A549 (cell line): ENCODE measurements around the gene ADAMTS14.

ENCODE experiments used
- EP300 ChIP-seq, 2 experiments: fragments of >200 bp; sonication (Bioruptor Twin); formaldehyde crosslinking; IDR thresholded peaks; 2 replicates in 1 of 2; 3 replicates in 1 of 2; pipeline ENCODE4 v1.6.1; 2016 to 2017
- MAZ ChIP-seq: fragments of 150-350 bp; IDR thresholded peaks from 2 replicates; pipeline ENCODE4 v1.6.1; 2014; ENCODE audit warnings: antibody characterized with exemption, low read depth, low read length, borderline replicate concordance
- POLR2A ChIP-seq: IDR thresholded peaks from 2 replicates; pipeline ENCODE4 v1.6.1; 2012; ENCODE audit warnings: mild to moderate bottlenecking, low read length
- RAD21 ChIP-seq, 2 experiments: fragments of >200 bp in 1 of 2; sonication (Bioruptor Twin) in 1 of 2; formaldehyde crosslinking in 1 of 2; IDR thresholded peaks in 1 of 2; conservative IDR thresholded peaks in 1 of 2; 2 replicates in 1 of 2; 3 replicates in 1 of 2; pipeline ENCODE4 v1.6.1; 2012 to 2018; ENCODE audit warnings: inconsistent platforms in 1 of 2
- RNF2 ChIP-seq: fragments of 200-600 bp; sonication (generic); IDR thresholded peaks from 2 replicates; pipeline ENCODE4 v1.6.1; 2016; ENCODE audit warnings: low read depth, mild to moderate bottlenecking, antibody characterized with exemption, moderate library complexity, borderline replicate concordance
- USF2 ChIP-seq: fragments of 450-650 bp; IDR thresholded peaks from 2 replicates; pipeline ENCODE4 v1.6.1; 2014; ENCODE audit warnings: antibody characterized with exemption
- TF ChIP-seq, protein P1 (sequence below): fragments of >200 bp; sonication (Bioruptor Twin); formaldehyde crosslinking; IDR thresholded peaks from 3 replicates; pipeline ENCODE4 v1.5.1; 2016

DNA sequence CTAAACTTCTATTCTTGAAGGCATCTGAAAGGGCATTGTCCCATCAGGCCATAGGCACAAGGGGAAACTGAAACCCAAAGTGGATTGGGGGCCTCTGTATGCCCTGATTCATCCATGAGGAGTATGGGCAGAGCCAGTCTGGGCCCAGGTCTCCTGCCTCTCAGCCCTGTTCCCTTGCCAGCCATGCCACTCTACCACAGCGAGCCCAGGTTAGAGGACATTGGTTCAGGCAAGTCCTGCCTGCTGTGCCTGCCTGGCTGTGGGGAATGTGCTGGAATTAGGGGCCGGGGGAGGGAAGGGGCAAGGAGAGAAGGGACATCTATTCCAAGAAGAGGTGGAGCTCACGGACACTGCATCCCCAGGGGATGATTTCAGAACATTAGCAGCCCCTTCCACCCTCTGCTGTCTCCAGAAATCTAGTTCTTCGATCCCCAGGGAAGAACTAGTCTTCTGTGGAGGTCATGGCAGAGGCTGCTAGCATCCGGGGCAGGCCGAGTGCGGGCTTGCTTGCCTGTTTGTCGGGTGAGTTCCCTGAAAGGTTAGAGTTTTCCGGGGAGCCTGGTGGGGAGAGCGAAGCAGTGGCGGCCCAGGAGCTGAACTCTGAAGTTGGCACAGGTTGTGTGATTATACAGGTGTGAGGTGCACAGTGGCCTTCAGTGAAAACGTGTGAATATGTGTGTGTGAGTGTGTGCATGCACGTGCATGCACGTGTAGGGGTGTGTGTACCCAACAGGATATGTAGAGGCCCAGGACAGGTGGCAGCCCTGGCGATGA lies 75.1 kb downstream of the ADAMTS14 start:
- TF ChIP-seq, protein P1, sequence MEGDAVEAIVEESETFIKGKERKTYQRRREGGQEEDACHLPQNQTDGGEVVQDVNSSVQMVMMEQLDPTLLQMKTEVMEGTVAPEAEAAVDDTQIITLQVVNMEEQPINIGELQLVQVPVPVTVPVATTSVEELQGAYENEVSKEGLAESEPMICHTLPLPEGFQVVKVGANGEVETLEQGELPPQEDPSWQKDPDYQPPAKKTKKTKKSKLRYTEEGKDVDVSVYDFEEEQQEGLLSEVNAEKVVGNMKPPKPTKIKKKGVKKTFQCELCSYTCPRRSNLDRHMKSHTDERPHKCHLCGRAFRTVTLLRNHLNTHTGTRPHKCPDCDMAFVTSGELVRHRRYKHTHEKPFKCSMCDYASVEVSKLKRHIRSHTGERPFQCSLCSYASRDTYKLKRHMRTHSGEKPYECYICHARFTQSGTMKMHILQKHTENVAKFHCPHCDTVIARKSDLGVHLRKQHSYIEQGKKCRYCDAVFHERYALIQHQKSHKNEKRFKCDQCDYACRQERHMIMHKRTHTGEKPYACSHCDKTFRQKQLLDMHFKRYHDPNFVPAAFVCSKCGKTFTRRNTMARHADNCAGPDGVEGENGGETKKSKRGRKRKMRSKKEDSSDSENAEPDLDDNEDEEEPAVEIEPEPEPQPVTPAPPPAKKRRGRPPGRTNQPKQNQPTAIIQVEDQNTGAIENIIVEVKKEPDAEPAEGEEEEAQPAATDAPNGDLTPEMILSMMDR: no peak
- TF ChIP-seq MAZ: no peak
- TF ChIP-seq USF2: no peak
- no peak for TF ChIP-seq RNF2
- no peak for TF ChIP-seq POLR2A
- TF ChIP-seq EP300 (IDR thresholded peaks at IDR 0.05): no peak
- TF ChIP-seq RAD21 (conservative IDR thresholded peaks at IDR 0.05 in 1 of 2, IDR thresholded peaks at IDR 0.05 in 1 of 2): no peak
